Measurements from ENCODE around the gene METTL25. TPM values are rescaled to one million over a fixed set of nuclear protein-coding genes. Genes with fewer than 3 reads are reported as not detected.

Gene METTL25
- total RNA-seq, 1 donor from 2014 or later = 11.9 TPM

DNA sequence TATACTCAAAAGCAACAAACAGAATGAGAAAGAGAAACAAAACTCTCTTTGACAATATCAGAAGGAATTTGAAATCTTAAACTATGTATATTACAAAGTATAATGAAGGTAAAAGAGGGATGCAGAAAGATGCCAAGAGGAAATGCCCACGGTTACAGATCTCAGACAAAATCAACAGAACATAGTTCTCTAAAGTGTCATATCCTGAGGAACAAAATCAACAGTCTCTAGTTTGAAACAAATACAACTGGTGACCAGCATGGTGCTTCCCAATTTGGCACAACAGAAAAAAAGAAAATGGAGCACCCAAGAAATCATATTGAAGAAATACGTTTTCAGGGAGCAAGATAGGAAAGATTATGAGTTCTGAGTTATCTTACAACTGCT is 116.5 kb downstream of the METTL25 start:
- Mint-ChIP-seq H3K27me3 (ENCODE audit: low read depth) (no peaks in the 10 kb centered on the region), H3K9me3 (peaks cover 12% of the 10 kb centered on the region), H3K4me3 (no peak overlapping the region), H3K27ac (no peak overlapping the region), H3K36me3 (peaks cover 11% of the 10 kb centered on the region), H3K4me1 (no peaks in the 10 kb centered on the region)
- no peak for TF ChIP-seq CTCF (IDR thresholded peaks at IDR 0.05; ENCODE audit: unreplicated experiment)
- no peak for DNase-seq (ENCODE audit: low spot score in 2 of 2, unreplicated experiment in 2 of 2)

DNA sequence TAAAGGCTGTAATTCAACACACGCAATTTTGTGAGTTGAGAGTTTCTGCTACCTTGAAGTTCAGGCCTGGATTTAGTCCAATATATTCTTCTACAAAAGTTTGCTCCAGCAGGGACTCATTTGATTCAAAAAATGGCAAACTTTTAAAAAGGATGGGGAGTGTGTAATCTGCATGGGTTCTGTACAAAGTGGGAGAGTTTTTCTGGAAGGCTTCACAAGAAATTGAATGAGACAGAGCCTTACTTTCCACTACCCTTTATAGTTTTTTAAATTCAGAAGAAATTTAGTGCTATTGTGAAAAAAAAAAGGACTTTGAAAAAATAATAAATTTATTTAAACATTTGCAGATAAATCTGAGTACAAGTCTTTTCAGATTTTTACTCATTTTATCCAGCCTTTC is 116.9 kb downstream of the METTL25 start:
- no peak for TF ChIP-seq CTCF (IDR thresholded peaks at IDR 0.05; ENCODE audit: unreplicated experiment)
- H3K27ac Mint-ChIP-seq = no peak overlapping the region
- H3K4me3 Mint-ChIP-seq = no peak overlapping the region
- peaks cover 11% of the 10 kb centered on the region for H3K36me3 Mint-ChIP-seq
- H3K4me1 Mint-ChIP-seq = no peaks in the 10 kb centered on the region
- no peak for DNase-seq (ENCODE audit: low spot score in 2 of 2, unreplicated experiment in 2 of 2)
- H3K27me3 Mint-ChIP-seq (ENCODE audit: low read depth) = no peaks in the 10 kb centered on the region
- H3K9me3 Mint-ChIP-seq = peaks cover 12% of the 10 kb centered on the region

DNA sequence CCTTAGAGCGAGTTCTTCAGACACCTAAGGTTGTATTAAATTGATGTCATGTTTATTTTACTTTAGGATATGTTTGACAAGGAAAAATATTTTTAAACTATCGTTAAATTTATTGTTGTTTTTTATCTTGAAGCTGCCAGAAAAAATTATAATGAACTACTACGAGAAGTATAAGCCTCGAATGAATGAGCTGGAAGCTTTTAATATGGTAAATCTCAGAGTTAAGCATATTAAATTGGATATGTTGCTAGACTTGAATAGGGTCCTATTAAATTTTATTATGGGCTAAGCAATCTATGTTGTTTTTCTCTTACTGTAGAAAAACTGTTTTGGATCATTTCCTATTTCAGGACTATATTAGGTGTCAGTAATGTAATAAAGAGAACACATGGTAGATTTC is 118.2 kb downstream of the METTL25 start:
- no peaks in the 10 kb centered on the region for H3K27me3 Mint-ChIP-seq (ENCODE audit: low read depth)
- peaks cover 11% of the 10 kb centered on the region for H3K36me3 Mint-ChIP-seq
- no peak overlapping the region for H3K4me3 Mint-ChIP-seq
- TF ChIP-seq CTCF (IDR thresholded peaks at IDR 0.05; ENCODE audit: unreplicated experiment) = no peak
- H3K27ac Mint-ChIP-seq = no peak overlapping the region
- H3K4me1 Mint-ChIP-seq = no peaks in the 10 kb centered on the region
- H3K9me3 Mint-ChIP-seq = peaks cover 12% of the 10 kb centered on the region
- DNase-seq (ENCODE audit: low spot score in 2 of 2, unreplicated experiment in 2 of 2) = no peak

DNA sequence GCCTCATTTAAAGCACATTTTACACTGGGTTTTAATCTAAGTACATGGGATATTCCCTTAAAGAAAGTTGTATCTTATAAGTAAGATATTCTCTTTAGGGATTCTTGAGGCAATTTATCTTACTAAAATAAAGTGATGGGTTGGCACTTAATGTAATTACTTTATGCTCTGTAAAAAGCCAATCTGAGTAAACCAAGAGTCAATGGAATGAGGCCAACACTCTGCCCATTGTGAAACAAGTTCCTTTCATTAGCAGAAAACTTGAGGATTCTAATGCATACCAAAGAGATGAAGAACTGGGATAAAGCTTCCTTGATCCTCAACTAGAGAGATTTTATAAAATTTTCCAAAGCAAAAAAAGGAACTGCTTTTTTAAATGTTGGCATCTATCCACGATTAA is 121.2 kb downstream of the METTL25 start:
- Mint-ChIP-seq H3K4me1 (no peaks in the 10 kb centered on the region), H3K27ac (no peak overlapping the region), H3K36me3 (peaks cover 3% of the 10 kb centered on the region), H3K4me3 (no peak overlapping the region), H3K9me3 (peaks cover 16% of the 10 kb centered on the region), H3K27me3 (ENCODE audit: low read depth) (no peaks in the 10 kb centered on the region)
- no peak for TF ChIP-seq CTCF (IDR thresholded peaks at IDR 0.05; ENCODE audit: unreplicated experiment)
- no peak for DNase-seq (ENCODE audit: low spot score in 2 of 2, unreplicated experiment in 2 of 2)

DNA sequence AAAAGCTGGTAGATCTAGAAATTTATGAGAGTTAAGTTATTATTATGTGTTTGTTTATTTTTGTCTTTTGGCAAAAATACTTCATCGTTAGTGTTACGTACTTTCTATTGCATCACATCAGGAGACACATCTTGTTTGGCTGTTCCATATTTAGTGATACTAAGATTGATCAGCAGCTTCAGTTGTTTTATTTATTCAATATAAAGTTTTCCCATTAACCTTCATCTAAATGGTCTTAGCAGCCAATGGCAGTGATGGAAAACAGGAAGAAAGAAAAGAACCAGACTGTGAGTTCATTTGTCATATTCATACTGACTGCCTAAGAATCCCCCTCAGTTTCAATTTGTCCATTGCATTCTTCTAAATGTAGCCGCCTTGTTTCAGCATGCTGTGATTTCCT is 122.3 kb downstream of the METTL25 start:
- no peaks in the 10 kb centered on the region for H3K27me3 Mint-ChIP-seq (ENCODE audit: low read depth)
- DNase-seq (ENCODE audit: low spot score in 2 of 2, unreplicated experiment in 2 of 2) = no peak
- no peak overlapping the region for H3K27ac Mint-ChIP-seq
- H3K4me3 Mint-ChIP-seq = no peak overlapping the region
- H3K9me3 Mint-ChIP-seq = peaks cover 23% of the 10 kb centered on the region
- no peak for TF ChIP-seq CTCF (IDR thresholded peaks at IDR 0.05; ENCODE audit: unreplicated experiment)
- H3K4me1 Mint-ChIP-seq = no peaks in the 10 kb centered on the region
- peaks cover 3% of the 10 kb centered on the region for H3K36me3 Mint-ChIP-seq

- no peak for TF ChIP-seq CTCF (IDR thresholded peaks at IDR 0.05; ENCODE audit: unreplicated experiment)
- H3K9me3 Mint-ChIP-seq = peaks cover 26% of the 10 kb centered on the region
- no peaks in the 10 kb centered on the region for H3K4me1 Mint-ChIP-seq
- H3K27ac Mint-ChIP-seq = no peak overlapping the region
- DNase-seq (ENCODE audit: low spot score in 2 of 2, unreplicated experiment in 2 of 2) = no peak
- H3K4me3 Mint-ChIP-seq = no peak overlapping the region
- H3K27me3 Mint-ChIP-seq (ENCODE audit: low read depth) = no peaks in the 10 kb centered on the region
- peaks cover 3% of the 10 kb centered on the region for H3K36me3 Mint-ChIP-seq
These were observed 123.6 kb downstream of the METTL25 start for GRCh38 chr12:82481954-82482353.

Measured in mesothelial cell of epicardium (in vitro differentiated cells).